ENCODE results near the gene RRBP1. TPM values are rescaled to one million over a fixed set of nuclear protein-coding genes. Genes with fewer than 3 reads are reported as not detected.
A peak's percentile ranks its signal among the peaks of the same experiment; 100 is the strongest.

Gene RRBP1
- polyA plus RNA-seq, 2 donors = 49.0 to 54.5 TPM

DNA sequence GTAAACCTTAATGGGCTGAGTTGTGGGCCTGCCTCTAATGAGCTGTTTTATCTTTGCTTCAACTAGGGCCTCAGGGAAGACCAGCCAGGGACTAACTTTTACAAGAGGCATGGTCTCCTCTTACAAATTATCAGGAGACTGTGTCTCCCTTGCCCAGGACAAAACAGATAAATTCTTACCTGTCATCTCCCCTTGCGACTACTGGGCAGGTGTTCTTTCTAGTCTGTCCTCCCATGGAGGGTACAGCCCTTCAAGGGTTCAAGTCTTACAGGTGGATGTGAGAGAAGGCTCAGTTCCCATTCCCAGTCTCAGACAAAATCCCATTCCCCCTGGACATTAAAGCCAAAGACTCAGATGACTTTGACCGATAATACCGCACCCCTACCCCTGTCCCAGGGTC is 13.6 kb downstream of the RRBP1 start:
- Histone ChIP-seq H3K9me3 (ENCODE audit: control insufficient read depth in 2 of 2, insufficient read depth in 1 of 2, low read depth in 1 of 2, low read length in 1 of 2) (no peaks in the 10 kb centered on the region), H3K36me3 (ENCODE audit: control insufficient read depth in 2 of 2, insufficient read depth in 2 of 2, low read length in 1 of 2) (no peaks in the 10 kb centered on the region), H3K4me3 (ENCODE audit: low read depth in 1 of 2, low read length in 2 of 2) (no peak overlapping the region), H3K4me1 (ENCODE audit: control insufficient read depth in 2 of 2, insufficient read depth in 2 of 2, low read length in 1 of 2) (no peaks in the 10 kb centered on the region), H3K27ac (ENCODE audit: low read depth in 2 of 2, low read length in 1 of 2) (no peak overlapping the region), H3K27me3 (ENCODE audit: control insufficient read depth in 1 of 2, insufficient read depth in 2 of 2, low read length in 2 of 2) (no peaks in the 10 kb centered on the region)
- 88 to 97% methylated on average over 3 of the region's 3 CpGs for WGBS, 2 donors

- H3K27ac ChIP-seq (ENCODE audit: low read depth in 2 of 2, low read length in 1 of 2) = no peak overlapping the region
- H3K9me3 ChIP-seq (ENCODE audit: control insufficient read depth in 2 of 2, insufficient read depth in 1 of 2, low read depth in 1 of 2, low read length in 1 of 2) = no peaks in the 10 kb centered on the region
- no peak overlapping the region for H3K4me3 ChIP-seq (ENCODE audit: low read depth in 1 of 2, low read length in 2 of 2)
- H3K4me1 ChIP-seq (ENCODE audit: control insufficient read depth in 2 of 2, insufficient read depth in 2 of 2, low read length in 1 of 2) = no peaks in the 10 kb centered on the region
- WGBS, 2 donors = 81 to 84% methylated on average over 3 of the region's 3 CpGs
- no peaks in the 10 kb centered on the region for H3K27me3 ChIP-seq (ENCODE audit: control insufficient read depth in 1 of 2, insufficient read depth in 2 of 2, low read length in 2 of 2)
- H3K36me3 ChIP-seq (ENCODE audit: control insufficient read depth in 2 of 2, insufficient read depth in 2 of 2, low read length in 1 of 2) = no peaks in the 10 kb centered on the region
These were observed 14.6 kb downstream of the RRBP1 start for GRCh38 chr20:17667445-17667844.

- H3K27me3 ChIP-seq (ENCODE audit: control insufficient read depth in 1 of 2, insufficient read depth in 2 of 2, low read length in 2 of 2) = no peaks in the 10 kb centered on the region
- WGBS, 2 donors = 67 to 68% methylated on average over 2 of the region's 2 CpGs
- no peak overlapping the region for H3K4me3 ChIP-seq (ENCODE audit: low read depth in 1 of 2, low read length in 2 of 2)
- no peaks in the 10 kb centered on the region for H3K36me3 ChIP-seq (ENCODE audit: control insufficient read depth in 2 of 2, insufficient read depth in 2 of 2, low read length in 1 of 2)
- H3K27ac ChIP-seq (ENCODE audit: low read depth in 2 of 2, low read length in 1 of 2) = no peak overlapping the region
- H3K4me1 ChIP-seq (ENCODE audit: control insufficient read depth in 2 of 2, insufficient read depth in 2 of 2, low read length in 1 of 2) = no peaks in the 10 kb centered on the region
- H3K9me3 ChIP-seq (ENCODE audit: control insufficient read depth in 2 of 2, insufficient read depth in 1 of 2, low read depth in 1 of 2, low read length in 1 of 2) = no peaks in the 10 kb centered on the region
These were observed 15.6 kb downstream of the RRBP1 start for GRCh38 chr20:17666481-17666880.

DNA sequence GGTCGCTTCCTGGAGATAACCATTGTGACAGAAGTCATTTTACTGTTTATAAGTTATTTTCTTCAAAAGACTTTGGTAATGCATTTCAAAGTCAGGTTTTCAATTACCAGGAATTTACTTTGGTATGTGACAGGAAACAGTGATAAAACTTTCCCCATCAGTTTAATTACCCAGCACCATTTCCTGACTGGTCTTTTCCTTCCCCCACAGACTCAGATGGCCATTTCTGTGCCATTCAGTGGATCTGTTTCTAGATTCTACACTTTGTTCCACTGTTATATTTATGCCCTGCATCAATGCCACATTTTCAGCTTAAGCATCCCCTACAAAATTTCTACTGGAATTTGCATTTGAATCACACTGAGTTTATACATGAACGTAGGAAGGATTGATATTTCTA is 16.3 kb downstream of the RRBP1 start:
- Histone ChIP-seq H3K4me3 (ENCODE audit: low read depth in 1 of 2, low read length in 2 of 2) (no peak overlapping the region), H3K4me1 (ENCODE audit: control insufficient read depth in 2 of 2, insufficient read depth in 2 of 2, low read length in 1 of 2) (no peaks in the 10 kb centered on the region), H3K36me3 (ENCODE audit: control insufficient read depth in 2 of 2, insufficient read depth in 2 of 2, low read length in 1 of 2) (no peaks in the 10 kb centered on the region), H3K27ac (ENCODE audit: low read depth in 2 of 2, low read length in 1 of 2) (no peak overlapping the region), H3K27me3 (ENCODE audit: control insufficient read depth in 1 of 2, insufficient read depth in 2 of 2, low read length in 2 of 2) (no peaks in the 10 kb centered on the region), H3K9me3 (ENCODE audit: control insufficient read depth in 2 of 2, insufficient read depth in 1 of 2, low read depth in 1 of 2, low read length in 1 of 2) (no peaks in the 10 kb centered on the region)
- WGBS, 2 donors = 71 to 79% methylated on average over 2 of the region's 2 CpGs

DNA sequence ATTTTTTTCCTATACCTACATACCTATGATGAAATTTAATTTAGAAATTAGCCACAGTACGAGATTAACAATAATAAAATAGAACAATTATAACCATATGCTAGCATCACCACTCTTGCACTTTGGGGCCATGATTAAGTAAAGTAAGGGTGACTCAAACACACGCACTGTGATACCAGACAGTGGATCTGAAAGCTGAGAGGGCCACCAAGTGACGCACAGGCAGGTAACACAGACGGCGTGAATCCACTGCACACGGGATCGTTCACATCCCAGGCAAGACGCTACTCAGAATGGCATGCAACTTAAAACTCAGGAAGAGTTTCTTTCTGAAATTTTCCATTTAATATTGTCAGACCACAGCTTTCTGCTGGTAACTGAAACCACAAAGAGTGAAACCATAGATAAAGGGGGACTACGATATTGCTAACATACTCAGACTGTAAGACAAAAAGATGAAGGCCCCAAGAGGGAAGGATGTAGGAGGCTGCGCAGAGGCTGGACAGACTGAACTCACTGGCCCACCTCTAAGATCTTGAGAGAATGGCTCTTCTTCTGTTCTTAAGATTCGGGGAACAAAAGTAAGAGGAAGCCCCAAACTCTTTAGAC is 17.9 kb downstream of the RRBP1 start:
- Histone ChIP-seq H3K9me3 (ENCODE audit: control insufficient read depth in 2 of 2, insufficient read depth in 1 of 2, low read depth in 1 of 2, low read length in 1 of 2) (no peaks in the 10 kb centered on the region), H3K27me3 (ENCODE audit: control insufficient read depth in 1 of 2, insufficient read depth in 2 of 2, low read length in 2 of 2) (no peaks in the 10 kb centered on the region), H3K4me3 (ENCODE audit: low read depth in 1 of 2, low read length in 2 of 2) (no peak overlapping the region), H3K4me1 (ENCODE audit: control insufficient read depth in 2 of 2, insufficient read depth in 2 of 2, low read length in 1 of 2) (no peaks in the 10 kb centered on the region), H3K27ac (ENCODE audit: low read depth in 2 of 2, low read length in 1 of 2) (no peak overlapping the region), H3K36me3 (ENCODE audit: control insufficient read depth in 2 of 2, insufficient read depth in 2 of 2, low read length in 1 of 2) (peaks cover 0 to 4% of the 10 kb centered on the region in 2 donors)
- WGBS, 2 donors = 79 to 85% methylated on average over 11 of the region's 11 CpGs

- Histone ChIP-seq H3K4me3 (ENCODE audit: low read depth in 1 of 2, low read length in 2 of 2) (no peak overlapping the region), H3K36me3 (ENCODE audit: control insufficient read depth in 2 of 2, insufficient read depth in 2 of 2, low read length in 1 of 2) (peaks cover 0 to 6% of the 10 kb centered on the region in 2 donors), H3K27ac (ENCODE audit: low read depth in 2 of 2, low read length in 1 of 2) (no peak overlapping the region), H3K27me3 (ENCODE audit: control insufficient read depth in 1 of 2, insufficient read depth in 2 of 2, low read length in 2 of 2) (no peaks in the 10 kb centered on the region), H3K4me1 (ENCODE audit: control insufficient read depth in 2 of 2, insufficient read depth in 2 of 2, low read length in 1 of 2) (no peaks in the 10 kb centered on the region), H3K9me3 (ENCODE audit: control insufficient read depth in 2 of 2, insufficient read depth in 1 of 2, low read depth in 1 of 2, low read length in 1 of 2) (peaks cover 2 to 6% of the 10 kb centered on the region in 2 donors)
- WGBS, 2 donors = 71 to 76% methylated on average over 5 of the region's 5 CpGs
These were observed 18.6 kb downstream of the RRBP1 start for GRCh38 chr20:17663486-17663885.

DNA sequence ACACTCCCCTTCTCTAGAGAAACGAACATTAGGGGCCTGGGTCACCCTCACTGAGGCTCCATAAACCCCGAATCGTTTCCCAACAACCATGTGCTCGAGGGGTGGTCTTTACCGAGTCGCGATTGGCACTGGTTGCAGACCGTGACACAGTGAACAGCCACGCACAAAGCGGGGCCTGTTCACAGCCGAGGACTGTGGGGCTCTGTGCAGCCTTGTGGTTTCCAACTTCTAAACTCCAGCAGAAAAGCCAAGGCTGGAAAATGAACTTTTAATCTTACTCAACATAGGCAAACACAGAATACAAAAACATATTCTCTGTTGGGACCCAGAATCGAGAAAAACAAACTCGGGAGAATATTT is 19.0 kb downstream of the RRBP1 start:
- Histone ChIP-seq H3K27me3 (ENCODE audit: control insufficient read depth in 1 of 2, insufficient read depth in 2 of 2, low read length in 2 of 2) (no peaks in the 10 kb centered on the region), H3K36me3 (ENCODE audit: control insufficient read depth in 2 of 2, insufficient read depth in 2 of 2, low read length in 1 of 2) (peaks cover 3 to 10% of the 10 kb centered on the region in 2 donors), H3K9me3 (ENCODE audit: control insufficient read depth in 2 of 2, insufficient read depth in 1 of 2, low read depth in 1 of 2, low read length in 1 of 2) (peaks cover 3 to 7% of the 10 kb centered on the region in 2 donors), H3K4me1 (ENCODE audit: control insufficient read depth in 2 of 2, insufficient read depth in 2 of 2, low read length in 1 of 2) (no peaks in the 10 kb centered on the region), H3K4me3 (ENCODE audit: low read depth in 1 of 2, low read length in 2 of 2) (no peak overlapping the region), H3K27ac (ENCODE audit: low read depth in 2 of 2, low read length in 1 of 2) (no peak overlapping the region)
- WGBS, 2 donors = 86 to 90% methylated on average over 13 of the region's 13 CpGs

DNA sequence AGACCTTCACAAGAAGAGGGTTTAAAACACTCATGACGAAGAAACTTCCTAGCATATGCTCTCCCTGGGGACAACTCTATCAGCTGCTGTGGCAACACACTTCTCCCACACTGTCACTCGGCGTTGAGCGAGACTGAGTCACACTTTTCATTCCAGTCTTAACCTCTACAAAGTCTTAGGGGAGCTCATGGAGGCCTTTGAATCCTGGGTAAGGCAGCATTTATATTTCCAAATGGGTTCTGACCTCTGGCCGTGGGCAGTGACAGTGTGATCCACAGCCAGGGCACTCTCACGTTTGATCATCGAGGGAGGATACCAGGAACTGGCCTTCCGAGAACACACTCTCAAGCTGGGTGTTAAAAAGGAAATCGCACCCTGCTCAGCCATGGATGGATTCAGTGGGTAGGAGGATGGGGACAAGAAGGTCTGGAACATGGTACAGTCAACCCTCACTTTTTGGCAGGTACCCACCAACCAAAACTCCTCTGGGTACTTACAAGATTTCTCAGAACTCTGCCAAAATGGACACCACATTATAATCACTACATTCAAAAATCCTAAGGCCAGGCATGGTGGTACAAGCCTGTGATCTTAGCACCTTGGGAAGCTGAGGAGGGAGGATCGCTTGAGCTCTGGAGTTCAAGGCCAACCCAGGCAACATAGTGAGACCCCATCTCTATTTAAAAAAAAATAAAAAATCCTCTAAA is 19.6 kb downstream of the RRBP1 start:
- H3K27ac ChIP-seq (ENCODE audit: low read depth in 2 of 2, low read length in 1 of 2) = peak overlapping the region in 1 of 2 donors; percentile 33
- H3K4me1 ChIP-seq (ENCODE audit: control insufficient read depth in 2 of 2, insufficient read depth in 2 of 2, low read length in 1 of 2) = no peaks in the 10 kb centered on the region
- no peaks in the 10 kb centered on the region for H3K27me3 ChIP-seq (ENCODE audit: control insufficient read depth in 1 of 2, insufficient read depth in 2 of 2, low read length in 2 of 2)
- WGBS, 2 donors = 67 to 79% methylated on average over 10 of the region's 10 CpGs
- peaks cover 3 to 7% of the 10 kb centered on the region in 2 donors for H3K9me3 ChIP-seq (ENCODE audit: control insufficient read depth in 2 of 2, insufficient read depth in 1 of 2, low read depth in 1 of 2, low read length in 1 of 2)
- H3K4me3 ChIP-seq (ENCODE audit: low read depth in 1 of 2, low read length in 2 of 2) = no peak overlapping the region
- peaks cover 7 to 14% of the 10 kb centered on the region in 2 donors for H3K36me3 ChIP-seq (ENCODE audit: control insufficient read depth in 2 of 2, insufficient read depth in 2 of 2, low read length in 1 of 2)

DNA sequence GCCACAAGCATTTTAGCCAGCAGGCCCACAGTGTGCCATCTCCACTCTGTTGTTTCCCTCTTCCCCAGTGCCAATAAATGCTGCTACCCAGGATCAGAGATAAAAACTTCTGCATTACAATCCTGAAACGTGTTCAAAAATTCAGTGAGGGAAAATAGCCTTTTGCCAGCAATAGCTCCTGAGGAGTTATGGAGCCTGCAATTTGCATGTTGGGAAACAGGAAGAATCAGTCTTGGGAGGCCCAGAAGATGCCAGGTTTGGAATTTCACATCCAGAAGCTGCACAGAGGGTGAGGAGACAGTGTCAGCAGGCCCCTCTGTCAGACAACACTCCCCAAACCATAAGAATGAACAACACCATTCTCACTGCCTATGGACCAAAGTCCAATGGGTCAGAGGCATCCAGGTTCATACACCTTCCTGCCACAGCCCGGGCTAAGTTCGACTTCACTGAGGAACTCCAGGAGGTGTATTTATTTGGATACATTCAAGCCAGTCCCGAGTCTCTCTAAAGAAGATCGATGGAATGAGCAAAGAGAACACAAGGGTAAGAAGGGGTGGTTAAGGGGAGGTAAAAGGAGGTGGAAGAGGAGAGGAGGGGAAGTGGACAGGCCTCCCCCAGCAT is 20.8 kb downstream of the RRBP1 start:
- WGBS, 2 donors = 57 to 73% methylated on average over 5 of the region's 5 CpGs
- Histone ChIP-seq H3K4me3 (ENCODE audit: low read depth in 1 of 2, low read length in 2 of 2) (no peak overlapping the region), H3K9me3 (ENCODE audit: control insufficient read depth in 2 of 2, insufficient read depth in 1 of 2, low read depth in 1 of 2, low read length in 1 of 2) (peaks cover 3 to 7% of the 10 kb centered on the region in 2 donors), H3K4me1 (ENCODE audit: control insufficient read depth in 2 of 2, insufficient read depth in 2 of 2, low read length in 1 of 2) (no peaks in the 10 kb centered on the region), H3K27ac (ENCODE audit: low read depth in 2 of 2, low read length in 1 of 2) (no peak overlapping the region), H3K27me3 (ENCODE audit: control insufficient read depth in 1 of 2, insufficient read depth in 2 of 2, low read length in 2 of 2) (no peaks in the 10 kb centered on the region), H3K36me3 (ENCODE audit: control insufficient read depth in 2 of 2, insufficient read depth in 2 of 2, low read length in 1 of 2) (peaks cover 7 to 14% of the 10 kb centered on the region in 2 donors)
